Testis (tissue), 2 donors: Measurements from ENCODE around the gene NRCAM.

Experiments
- POLR2A ChIP-seq: fragments of 450-650 bp; IDR thresholded peaks from one replicate; pipeline ENCODE4 v1.6.1; 2017; ENCODE audit warnings: antibody characterized with exemption, mild to moderate bottlenecking, moderate library complexity
- TF ChIP-seq, protein P1 (sequence below), 3 experiments: fragments of 450-650 bp in 2 of 3; fragments of 200-600 bp in 1 of 3; sonication (generic) in 1 of 3; IDR thresholded peaks; one replicate each; pipeline ENCODE4 v1.5.1; 2016 to 2019; ENCODE audit warnings: antibody characterized with exemption in 3 of 3, mild to moderate bottlenecking in 2 of 3, moderate library complexity in 1 of 3

DNA sequence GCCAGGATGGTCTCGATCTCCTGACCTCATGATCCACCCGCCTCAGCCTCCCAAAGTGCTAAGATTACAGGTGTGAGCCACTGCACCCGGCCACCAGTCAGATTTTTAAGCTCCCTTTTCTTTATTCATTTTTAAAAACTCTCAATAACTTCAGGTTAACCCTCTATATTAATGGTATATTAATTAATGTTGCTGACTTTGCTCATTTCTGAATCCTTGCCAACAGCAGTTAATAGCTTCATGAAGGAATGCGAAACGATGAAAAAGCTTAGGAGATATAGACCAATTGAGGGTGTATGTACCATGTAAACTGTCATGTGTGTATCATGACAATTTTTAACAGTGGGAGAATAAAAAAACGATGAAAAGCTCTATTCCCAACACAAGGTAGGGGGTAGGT is 42.2 kb upstream of the NRCAM start:
- TF ChIP-seq, protein P1, sequence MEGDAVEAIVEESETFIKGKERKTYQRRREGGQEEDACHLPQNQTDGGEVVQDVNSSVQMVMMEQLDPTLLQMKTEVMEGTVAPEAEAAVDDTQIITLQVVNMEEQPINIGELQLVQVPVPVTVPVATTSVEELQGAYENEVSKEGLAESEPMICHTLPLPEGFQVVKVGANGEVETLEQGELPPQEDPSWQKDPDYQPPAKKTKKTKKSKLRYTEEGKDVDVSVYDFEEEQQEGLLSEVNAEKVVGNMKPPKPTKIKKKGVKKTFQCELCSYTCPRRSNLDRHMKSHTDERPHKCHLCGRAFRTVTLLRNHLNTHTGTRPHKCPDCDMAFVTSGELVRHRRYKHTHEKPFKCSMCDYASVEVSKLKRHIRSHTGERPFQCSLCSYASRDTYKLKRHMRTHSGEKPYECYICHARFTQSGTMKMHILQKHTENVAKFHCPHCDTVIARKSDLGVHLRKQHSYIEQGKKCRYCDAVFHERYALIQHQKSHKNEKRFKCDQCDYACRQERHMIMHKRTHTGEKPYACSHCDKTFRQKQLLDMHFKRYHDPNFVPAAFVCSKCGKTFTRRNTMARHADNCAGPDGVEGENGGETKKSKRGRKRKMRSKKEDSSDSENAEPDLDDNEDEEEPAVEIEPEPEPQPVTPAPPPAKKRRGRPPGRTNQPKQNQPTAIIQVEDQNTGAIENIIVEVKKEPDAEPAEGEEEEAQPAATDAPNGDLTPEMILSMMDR (IDR thresholded peaks at IDR 0.05): no peak
- no peak for TF ChIP-seq POLR2A
